GM12878 (cell line): ENCODE measurements around the gene S1PR2. TPM values are rescaled to one million over a fixed set of nuclear protein-coding genes. Genes with fewer than 3 reads are reported as not detected.

Source experiments
- ATAC-seq: fragments of 200-7000 bp; cut with Tn5 transposase; 3 replicates; pipeline ENCODE4 v1.9.1; 2020; ENCODE audit warnings: mild to moderate bottlenecking, moderate library complexity
- BruUV-seq: library from RNA; stranded (reverse); fragments of 400-500 nt; replicated peaks from 2 replicates; lab custom pipeline; 2021; lab: Mats Ljungman, UMichigan
- CTCF ChIA-PET: fragments of 300-600 bp; sonication (Branson Sonifier 250); formaldehyde crosslinking; extraction: SDS; loops from one replicate; lab custom pipeline; 2021; ENCODE audit warnings: inconsistent platforms; lab: Yijun Ruan, JAX
- POLR2A ChIA-PET: fragments of 350-600 bp; formaldehyde crosslinking; extraction: SDS; loops from one replicate; lab custom pipeline; 2021; ENCODE audit warnings: inconsistent platforms; lab: Charles Lee
- RAD21 ChIA-PET: fragments of 300-600 bp; sonication (Branson Sonifier 250); formaldehyde crosslinking; loops from one replicate; lab custom pipeline; 2023; ENCODE audit warnings: antibody characterized with exemption; ENCODE audit not compliant: unreplicated experiment; lab: Charles Lee
- SMC1A ChIA-PET: fragments of 300-600 bp; sonication (Branson Sonifier 250); formaldehyde crosslinking; loops from one replicate; lab custom pipeline; 2023; ENCODE audit not compliant: unreplicated experiment, uncharacterized antibody; lab: Charles Lee
- DNase-seq: peaks from one replicate; pipeline ENCODE4 v3.0.0-alpha.2; 2011; ENCODE audit warnings: low read depth, low spot score
- FAIRE-seq: peaks from 3 replicates; lab custom pipeline; 2011; peaks lifted over from hg19 to GRCh38; lab: Jason Lieb, UNC
- H2AFZ ChIP-seq: 2 replicates; pipeline ENCODE4 v1.6.0; 2011; ENCODE audit warnings: low read depth, low read length, control low read depth; ENCODE audit not compliant: control insufficient read depth
- H3K27ac ChIP-seq: 2 replicates; pipeline ENCODE4 v1.5.1; 2011; ENCODE audit warnings: control low read depth; ENCODE audit not compliant: control insufficient read depth, insufficient read depth
- H3K27me3 ChIP-seq, 2 experiments: replicated peaks in 1 of 2; 2 replicates each; pipeline versions ENCODE4 v1.6.0 to v1.6.1; 2011; ENCODE audit warnings: low read length in 1 of 2; ENCODE audit not compliant: control insufficient read depth in 2 of 2, insufficient read depth in 2 of 2
- H3K36me3 ChIP-seq, 2 experiments: 2 replicates each; pipeline ENCODE4 v1.5.1; 2011; ENCODE audit warnings: low read length in 1 of 2; ENCODE audit not compliant: control insufficient read depth in 2 of 2, insufficient read depth in 2 of 2
- H3K4me1 ChIP-seq: 2 replicates; pipeline ENCODE4 v1.6.1; 2011; ENCODE audit warnings: mild to moderate bottlenecking, low read length, moderate library complexity, mixed read lengths; ENCODE audit not compliant: control insufficient read depth, insufficient read depth
- H3K4me2 ChIP-seq: 2 replicates; pipeline ENCODE4 v1.6.0; 2011; ENCODE audit warnings: control low read depth; ENCODE audit not compliant: control insufficient read depth, insufficient read depth
- H3K4me3 ChIP-seq: fragments of 200-600 bp; sonication (generic); 2 replicates; pipeline ENCODE4 v1.5.1; 2016
- H3K79me2 ChIP-seq: 2 replicates; pipeline ENCODE4 v1.6.0; 2011; ENCODE audit warnings: low read length; ENCODE audit not compliant: control insufficient read depth, insufficient read depth
- H3K9ac ChIP-seq: 2 replicates; pipeline ENCODE4 v1.8.0; 2011; ENCODE audit warnings: low read length, control low read depth, mixed read lengths; ENCODE audit not compliant: control insufficient read depth, insufficient read depth
- H3K9me3 ChIP-seq: replicated peaks from 3 replicates; pipeline ENCODE4 v1.5.1; 2011; ENCODE audit warnings: mild to moderate bottlenecking, low read length; ENCODE audit not compliant: control insufficient read depth, insufficient read depth
- H4K20me1 ChIP-seq: 2 replicates; pipeline ENCODE4 v1.6.0; 2011; ENCODE audit not compliant: control insufficient read depth, insufficient read depth
- DPF2 ChIP-seq: fragments of 450-650 bp; IDR thresholded peaks from 2 replicates; pipeline ENCODE4 v1.6.1; 2017; ENCODE audit warnings: mild to moderate bottlenecking
- NR2C1 ChIP-seq: fragments of 450-650 bp; IDR thresholded peaks from 2 replicates; pipeline ENCODE4 v1.6.1; 2017; ENCODE audit warnings: antibody characterized with exemption, mild to moderate bottlenecking, moderate library complexity
- NR2F1 ChIP-seq: fragments of 450-650 bp; conservative IDR thresholded peaks from 2 replicates; pipeline ENCODE4 v1.6.1; 2017; ENCODE audit warnings: mild to moderate bottlenecking
- ZNF687 ChIP-seq: fragments of 450-650 bp; IDR thresholded peaks from 2 replicates; pipeline ENCODE4 v1.6.1; 2017; ENCODE audit warnings: mild to moderate bottlenecking, moderate library complexity
- ZZZ3 ChIP-seq: IDR thresholded peaks from 2 replicates; pipeline ENCODE4 v1.6.1; 2011; ENCODE audit warnings: low read depth; ENCODE audit not compliant: control insufficient read depth, insufficient read length
- WGBS: methylation state at CpG from one replicate; pipeline ENCODE4 v1.1.6; 2016; ENCODE audit warnings: low lambda C conversion rate; ENCODE audit not compliant: insufficient replicate concordance, insufficient coverage; ENCODE audit errors: missing lambda C conversion rate; 5-methylcytosine and 5-hydroxymethylcytosine counted together
- in situ Hi-C: fragments of 300-500 bp; cut with MboI; formaldehyde crosslinking; loops from 9 replicates; pipeline ENCODE4 v1.14.3; 2018; ENCODE audit warnings: mixed read lengths
- intact Hi-C: fragments of 100-400 bp; cut with micrococcal nuclease; formaldehyde crosslinking; loops from one replicate; pipeline ENCODE4 v1.14.2; 2022; ENCODE audit not compliant: unreplicated experiment
- polyA plus RNA-seq, 11 experiments: library from polyadenylated mRNA; depleted of rRNA in 4 of 11; unstranded in 6 of 11; stranded (reverse) in 5 of 11; fragments of >200 nt; fragmentation: Nextera tagmentation in 4 of 11; fragmentation: Illumina TruSeq in 1 of 11; extraction: Ambion mirVana in 4 of 11; extraction: Trizol in 1 of 11; gene quantifications; 1 replicate in 1 of 11; 2 replicates in 10 of 11; pipeline versions ENCODE4 v1.2.1 to v1.2.3, GENCODE V29; 2011 to 2016; ENCODE audit warnings: inconsistent platforms in 2 of 11, missing spikeins in 2 of 11, low read depth in 1 of 11
- total RNA-seq, 4 experiments: library from RNA; depleted of rRNA in 3 of 4; stranded (reverse); fragments of >200 nt in 3 of 4; fragmentation: Illumina TruSeq in 1 of 4; extraction: Trizol in 1 of 4; gene quantifications; 2 replicates each; pipeline versions ENCODE4 v1.2.1 to v1.2.3, GENCODE V29; 2013 to 2021

Gene S1PR2
- total and polyA plus RNA-seq, 10 of the 15 experiments (the other 5 are each of a cell fraction or from before 2014, with no cell fraction given): 4.9 to 26.8 (median 11.6) TPM

- no peaks in the 10 kb centered on the region for H3K27me3 ChIP-seq
- WGBS: 96% methylated on average over 7 of the region's 7 CpGs
- no peak overlapping the region for H3K4me2 ChIP-seq
- ATAC-seq (no peak), FAIRE-seq (no peak), DNase-seq (no peak)
- peaks cover 64% of the 10 kb centered on the region for H3K4me1 ChIP-seq
- H2AFZ ChIP-seq: no peak overlapping the region
- H3K27ac ChIP-seq: no peak overlapping the region
- POLR2A ChIA-PET: interaction anchor here (0.7 to 3.6 kb wide), 6 partner anchors 14 to 168 kb away, joined by 3 to 25 read pairs (median 4); partner anchors contain the start of genes ANGPTL6 and PPAN
- CTCF ChIA-PET: interaction anchor here (1.8 to 2.5 kb wide), 2 partner anchors 131 to 145 kb away, joined by 4 to 8 read pairs; partner anchors contain the start of gene P2RY11
- no peaks in the 10 kb centered on the region; the same call in 2 of the 3 replicates for H3K9me3 ChIP-seq
- no peak overlapping the region for H3K9ac ChIP-seq
- in situ Hi-C loops (loop anchor here (25.0 kb wide), 1 partner anchor 1106 kb away; the partner anchor contains the start of genes OR7G3 and ZNF317), intact Hi-C loops (no loop called here)
- RAD21 ChIA-PET: interaction anchor here (0.7 to 2.5 kb wide), 4 partner anchors 12 to 140 kb away, joined by 4 to 10 read pairs (median 7); partner anchors contain the start of genes ICAM1 and S1PR2
- H3K4me3 ChIP-seq: no peak overlapping the region
- TF ChIP-seq NR2F1 (peak; percentile 82), ZNF687 (peak; percentile 32; the same call in 1 of the 2 replicates), ZZZ3 (no peak), DPF2 (no peak), NR2C1 (peak; percentile 52)
- H4K20me1 ChIP-seq: no peaks in the 10 kb centered on the region
- no peaks in the 10 kb centered on the region for H3K36me3 ChIP-seq
- no peaks in the 10 kb centered on the region for H3K79me2 ChIP-seq
- BruUV-seq: no TSS peak
- SMC1A ChIA-PET: interaction anchor here (4.3 kb wide), 1 partner anchor 8 kb away, joined by 22 read pairs; no protein-coding TSS in a partner anchor
Observed at GRCh38 chr19:10243606-10244005, 12.5 kb upstream of the S1PR2 start.
